ENCODE measurements around the gene TNNI2. TPM values are rescaled to one million over a fixed set of nuclear protein-coding genes. Genes with fewer than 3 reads are reported as not detected.

TNNI2 gene
- total and polyA plus RNA-seq, 7 experiments from 2014 or later, result 0.46 to 8.8 (median 0.61) TPM; not detected in 4

GRCh38 chr11:1824221-1825038 is 14.4 kb upstream of the TNNI2 start:
- Mint-ChIP-seq H3K27ac (no peak overlapping the region), H3K4me1 (peaks cover 0 to 1% (median 0%) of the 10 kb centered on the region in 7 donors), H3K9me3 (peaks cover 0 to 7% (median 2%) of the 10 kb centered on the region in 11 donors), H3K36me3 (peaks cover 0 to 3% (median 0%) of the 10 kb centered on the region in 5 donors), H3K4me3 (no peak overlapping the region), H3K27me3 (peaks cover 0 to 11% (median 0%) of the 10 kb centered on the region in 5 donors)
- DNase-seq, result no peak
- Histone ChIP-seq H3K36me3 (ENCODE audit: control insufficient read depth in 2 of 3, insufficient read depth in 3 of 3, low read length in 3 of 3) (no peaks in the 10 kb centered on the region), H3K27ac (ENCODE audit: low read depth, low read length) (no peak overlapping the region), H3K4me3 (ENCODE audit: low read length) (no peak overlapping the region), H3K4me1 (ENCODE audit: control insufficient read depth in 2 of 2, insufficient read depth in 2 of 2, low read length in 2 of 2) (no peaks in the 10 kb centered on the region), H3K9me3 (ENCODE audit: control insufficient read depth in 2 of 3, low read length in 3 of 3) (no peaks in the 10 kb centered on the region), H3K27me3 (ENCODE audit: control insufficient read depth in 2 of 2, insufficient read depth in 2 of 2, low read length in 2 of 2) (no peaks in the 10 kb centered on the region)
- CTCF ChIA-PET, result no interaction called here
- POLR2A ChIA-PET, result no interaction called here
- no peak for ATAC-seq
- intact Hi-C loops (cut with micrococcal nuclease), result no loop called here

DNA sequence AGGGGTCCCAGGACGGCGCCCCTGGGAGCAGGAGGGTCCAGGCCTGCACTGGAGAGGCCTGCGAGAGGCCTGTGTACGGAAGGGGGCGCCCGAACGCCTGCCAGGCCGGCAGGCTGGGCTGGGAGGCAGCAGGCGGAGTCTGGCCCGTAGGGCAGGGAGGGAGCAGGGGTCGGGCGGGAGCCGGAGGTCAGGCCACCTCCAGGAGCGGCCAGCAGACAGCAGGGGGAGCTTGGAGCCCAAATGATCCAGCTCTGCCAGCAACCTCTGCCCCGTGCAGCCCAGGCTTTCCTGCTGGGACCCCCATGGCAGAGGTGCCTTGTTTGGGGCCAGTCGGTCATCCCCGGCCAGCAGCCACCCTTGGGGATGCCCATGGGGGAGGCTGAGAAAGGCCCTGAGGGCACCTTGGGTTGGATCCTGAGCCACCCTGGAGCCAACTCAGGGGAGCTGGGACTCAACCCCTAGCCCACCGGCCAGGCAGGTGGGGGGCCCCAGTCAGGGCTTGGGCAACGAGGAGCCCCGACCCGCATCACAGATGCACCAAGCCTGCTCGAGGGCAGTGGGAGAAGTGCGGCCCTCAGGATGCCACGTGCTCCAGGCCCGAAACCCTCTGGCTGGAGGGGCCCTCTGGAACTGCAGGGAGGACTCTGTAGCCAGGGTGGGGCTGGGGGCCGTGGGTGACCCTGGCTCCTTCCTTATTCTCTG is 13.6 kb upstream of the TNNI2 start:
- ChIA-PET POLR2A (no interaction called here), CTCF (no interaction called here)
- H3K4me1 ChIP-seq (ENCODE audit: control insufficient read depth in 2 of 2, insufficient read depth in 2 of 2, low read length in 2 of 2), result no peaks in the 10 kb centered on the region
- peaks cover 0 to 11% (median 0%) of the 10 kb centered on the region in 5 donors for H3K27me3 Mint-ChIP-seq
- H3K27ac Mint-ChIP-seq, result no peak overlapping the region
- H3K36me3 Mint-ChIP-seq, result no peaks in the 10 kb centered on the region
- DNase-seq (no peak), ATAC-seq (peak; percentile 68)
- H3K36me3 ChIP-seq (ENCODE audit: control insufficient read depth in 2 of 3, insufficient read depth in 3 of 3, low read length in 3 of 3), result no peaks in the 10 kb centered on the region
- H3K27ac ChIP-seq (ENCODE audit: low read depth, low read length), result no peak overlapping the region
- no peaks in the 10 kb centered on the region for H3K27me3 ChIP-seq (ENCODE audit: control insufficient read depth in 2 of 2, insufficient read depth in 2 of 2, low read length in 2 of 2)
- intact Hi-C loops (cut with micrococcal nuclease), result no loop called here
- H3K9me3 ChIP-seq (ENCODE audit: control insufficient read depth in 2 of 3, low read length in 3 of 3), result no peaks in the 10 kb centered on the region
- H3K9me3 Mint-ChIP-seq, result peaks cover 0 to 7% (median 0%) of the 10 kb centered on the region in 11 donors
- no peak overlapping the region for H3K4me3 Mint-ChIP-seq
- H3K4me3 ChIP-seq (ENCODE audit: low read length), result no peak overlapping the region
- peaks cover 0 to 1% (median 0%) of the 10 kb centered on the region in 7 donors for H3K4me1 Mint-ChIP-seq

DNA sequence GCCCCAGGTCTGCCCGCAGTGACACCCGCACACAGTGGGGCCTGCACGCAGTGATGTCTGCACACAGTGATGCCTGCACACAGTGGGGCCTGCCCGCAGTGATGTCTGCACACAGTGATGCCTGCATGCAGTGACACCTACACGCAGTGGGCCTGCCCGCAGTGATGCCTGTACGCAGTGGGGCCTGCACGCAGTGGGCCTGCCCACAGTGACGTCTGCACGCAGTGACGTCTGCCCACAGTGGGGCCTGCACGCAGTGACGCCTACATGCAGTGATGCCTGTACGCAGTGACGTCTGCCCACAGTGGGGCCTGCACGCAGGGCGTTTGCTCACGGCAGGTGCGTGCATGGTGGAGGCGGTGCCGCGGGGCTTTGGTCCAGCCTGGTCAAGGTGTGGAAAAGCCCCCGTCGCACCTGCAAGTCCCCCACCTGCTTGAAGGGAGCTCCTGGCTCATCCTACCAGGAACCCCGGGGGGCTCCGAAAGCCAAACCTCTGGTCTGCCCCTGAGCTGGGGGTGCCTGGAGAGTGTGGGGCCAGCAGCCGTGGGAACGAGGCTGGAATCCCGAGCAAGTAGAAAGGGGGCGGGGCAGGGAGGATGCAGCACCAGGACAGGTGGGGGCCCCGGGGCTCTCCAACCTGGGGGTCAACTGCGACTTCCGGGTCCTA is 12.9 kb upstream of the TNNI2 start:
- H3K4me3 ChIP-seq (ENCODE audit: low read length), result no peak overlapping the region
- peaks cover 0 to 1% (median 0%) of the 10 kb centered on the region in 7 donors for H3K4me1 Mint-ChIP-seq
- no peak overlapping the region for H3K27ac Mint-ChIP-seq
- CTCF ChIA-PET, result interaction anchor here (3.4 kb wide), 1 partner anchor 132 kb away, joined by 17 read pairs; no protein-coding TSS in a partner anchor
- H3K27ac ChIP-seq (ENCODE audit: low read depth, low read length), result no peak overlapping the region
- intact Hi-C loops (cut with micrococcal nuclease), result no loop called here
- no peaks in the 10 kb centered on the region for H3K4me1 ChIP-seq (ENCODE audit: control insufficient read depth in 2 of 2, insufficient read depth in 2 of 2, low read length in 2 of 2)
- H3K27me3 ChIP-seq (ENCODE audit: control insufficient read depth in 2 of 2, insufficient read depth in 2 of 2, low read length in 2 of 2), result no peaks in the 10 kb centered on the region
- no peak for ATAC-seq
- no peaks in the 10 kb centered on the region for H3K9me3 ChIP-seq (ENCODE audit: control insufficient read depth in 2 of 3, low read length in 3 of 3)
- peaks cover 0 to 7% (median 0%) of the 10 kb centered on the region in 11 donors for H3K9me3 Mint-ChIP-seq
- no peak overlapping the region for H3K4me3 Mint-ChIP-seq
- H3K36me3 ChIP-seq (ENCODE audit: control insufficient read depth in 2 of 3, insufficient read depth in 3 of 3, low read length in 3 of 3), result no peaks in the 10 kb centered on the region
- H3K36me3 Mint-ChIP-seq, result no peaks in the 10 kb centered on the region
- H3K27me3 Mint-ChIP-seq, result peaks cover 0 to 11% (median 0%) of the 10 kb centered on the region in 5 donors
- no peak for DNase-seq
- POLR2A ChIA-PET, result no interaction called here

GRCh38 chr11:1826552-1827094 is 12.2 kb upstream of the TNNI2 start:
- no peaks in the 10 kb centered on the region for H3K36me3 ChIP-seq (ENCODE audit: control insufficient read depth in 2 of 3, insufficient read depth in 3 of 3, low read length in 3 of 3)
- peaks cover 0 to under 1% (median 0%) of the 10 kb centered on the region in 11 donors for H3K9me3 Mint-ChIP-seq
- no peaks in the 10 kb centered on the region for H3K9me3 ChIP-seq (ENCODE audit: control insufficient read depth in 2 of 3, low read length in 3 of 3)
- H3K4me3 Mint-ChIP-seq, result no peak overlapping the region
- ATAC-seq (no peak), DNase-seq (no peak)
- no peaks in the 10 kb centered on the region for H3K36me3 Mint-ChIP-seq
- H3K27me3 ChIP-seq (ENCODE audit: control insufficient read depth in 2 of 2, insufficient read depth in 2 of 2, low read length in 2 of 2), result no peaks in the 10 kb centered on the region
- intact Hi-C loops (cut with micrococcal nuclease), result no loop called here
- peaks cover 0 to 11% (median 0%) of the 10 kb centered on the region in 5 donors for H3K27me3 Mint-ChIP-seq
- no peak overlapping the region for H3K4me3 ChIP-seq (ENCODE audit: low read length)
- no peaks in the 10 kb centered on the region for H3K4me1 ChIP-seq (ENCODE audit: control insufficient read depth in 2 of 2, insufficient read depth in 2 of 2, low read length in 2 of 2)
- no peak overlapping the region for H3K27ac ChIP-seq (ENCODE audit: low read depth, low read length)
- ChIA-PET CTCF (interaction anchor here (1.0 to 3.4 kb wide), 2 partner anchors 10 to 133 kb away, joined by 3 to 17 read pairs; no protein-coding TSS in a partner anchor), POLR2A (interaction anchor here (0.5 kb wide), 1 partner anchor 130 kb away, joined by 4 read pairs; the partner anchor contains the start of gene KRTAP5-6)
- no peak overlapping the region for H3K27ac Mint-ChIP-seq
- H3K4me1 Mint-ChIP-seq, result peaks cover 0 to 1% (median 0%) of the 10 kb centered on the region in 7 donors

DNA sequence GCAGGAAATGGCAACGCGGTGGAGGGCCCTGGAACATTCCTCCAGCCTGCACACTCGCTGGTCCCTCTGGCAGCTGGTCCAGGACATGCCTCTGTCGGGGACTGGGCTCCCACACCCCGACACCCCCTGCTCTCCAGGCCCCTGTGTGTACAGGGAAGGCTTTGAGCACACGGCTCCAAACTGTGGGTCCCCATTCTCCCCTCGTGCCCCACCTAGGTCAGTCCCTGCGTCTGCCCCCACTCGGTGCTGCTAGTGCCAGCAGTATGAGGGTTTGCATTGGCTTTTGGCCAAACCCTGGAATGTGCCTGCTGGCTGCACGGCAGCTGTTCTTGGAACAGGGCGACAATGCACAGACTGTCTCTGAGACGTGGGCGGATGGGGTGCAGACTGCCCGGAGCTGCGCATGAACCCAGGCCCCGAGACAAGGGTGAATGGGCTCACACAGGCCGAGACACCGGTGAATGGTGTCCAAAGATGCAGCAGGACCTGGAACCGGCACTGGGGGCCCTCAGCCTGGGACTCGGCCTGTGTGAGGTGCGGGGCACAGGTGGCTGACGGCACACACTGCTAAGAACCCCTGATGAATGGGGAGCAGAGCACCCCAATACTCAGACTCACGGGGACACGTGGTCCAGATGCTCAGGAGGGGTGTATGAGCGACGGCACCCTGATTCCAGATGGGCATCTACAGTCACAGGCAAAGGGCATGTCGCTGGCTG is 11.5 kb upstream of the TNNI2 start:
- H3K27ac ChIP-seq (ENCODE audit: low read depth, low read length), result no peak overlapping the region
- H3K36me3 Mint-ChIP-seq, result no peaks in the 10 kb centered on the region
- no peak overlapping the region for H3K4me3 ChIP-seq (ENCODE audit: low read length)
- no peaks in the 10 kb centered on the region for H3K9me3 Mint-ChIP-seq
- intact Hi-C loops (cut with micrococcal nuclease), result no loop called here
- H3K9me3 ChIP-seq (ENCODE audit: control insufficient read depth in 2 of 3, low read length in 3 of 3), result no peaks in the 10 kb centered on the region
- peaks cover 0 to 1% (median 0%) of the 10 kb centered on the region in 7 donors for H3K4me1 Mint-ChIP-seq
- ATAC-seq (no peak), DNase-seq (no peak)
- peaks cover 0 to 11% (median 3%) of the 10 kb centered on the region in 5 donors for H3K27me3 Mint-ChIP-seq
- no peaks in the 10 kb centered on the region for H3K4me1 ChIP-seq (ENCODE audit: control insufficient read depth in 2 of 2, insufficient read depth in 2 of 2, low read length in 2 of 2)
- CTCF ChIA-PET, result interaction anchor here (1.0 to 3.4 kb wide), 2 partner anchors 9 to 134 kb away, joined by 3 to 17 read pairs; no protein-coding TSS in a partner anchor
- no peaks in the 10 kb centered on the region for H3K36me3 ChIP-seq (ENCODE audit: control insufficient read depth in 2 of 3, insufficient read depth in 3 of 3, low read length in 3 of 3)
- H3K27ac Mint-ChIP-seq, result no peak overlapping the region
- POLR2A ChIA-PET, result interaction anchor here (0.5 to 0.6 kb wide), 2 partner anchors 22 to 130 kb away, joined by 4 read pairs; partner anchors contain the start of gene KRTAP5-6
- H3K4me3 Mint-ChIP-seq, result no peak overlapping the region
- H3K27me3 ChIP-seq (ENCODE audit: control insufficient read depth in 2 of 2, insufficient read depth in 2 of 2, low read length in 2 of 2), result no peaks in the 10 kb centered on the region

DNA sequence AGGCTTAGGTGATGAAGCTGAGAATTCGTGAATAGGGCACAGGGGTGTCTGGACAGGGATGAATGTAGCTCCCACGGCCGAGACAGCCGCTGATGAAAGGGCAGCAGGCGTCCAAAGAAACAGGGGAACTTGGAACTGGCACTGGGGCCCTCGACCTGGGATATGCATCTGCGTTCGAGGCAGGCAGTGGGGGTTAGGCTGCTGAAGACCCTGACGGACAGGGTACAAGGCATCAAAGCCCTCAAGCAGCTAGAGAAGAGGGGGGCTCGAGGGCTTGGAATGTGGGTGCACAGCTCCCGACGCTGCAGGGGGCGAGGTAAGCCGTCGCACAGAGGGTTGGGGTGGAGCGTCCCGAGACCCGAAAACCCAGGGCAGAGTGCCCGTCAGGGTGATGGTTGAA is 10.8 kb upstream of the TNNI2 start:
- Histone ChIP-seq H3K9me3 (ENCODE audit: control insufficient read depth in 2 of 3, low read length in 3 of 3) (no peaks in the 10 kb centered on the region), H3K27me3 (ENCODE audit: control insufficient read depth in 2 of 2, insufficient read depth in 2 of 2, low read length in 2 of 2) (no peaks in the 10 kb centered on the region), H3K27ac (ENCODE audit: low read depth, low read length) (no peak overlapping the region), H3K4me3 (ENCODE audit: low read length) (no peak overlapping the region), H3K36me3 (ENCODE audit: control insufficient read depth in 2 of 3, insufficient read depth in 3 of 3, low read length in 3 of 3) (no peaks in the 10 kb centered on the region), H3K4me1 (ENCODE audit: control insufficient read depth in 2 of 2, insufficient read depth in 2 of 2, low read length in 2 of 2) (no peaks in the 10 kb centered on the region)
- DNase-seq (no peak), ATAC-seq (no peak)
- peaks cover 0 to 1% (median 0%) of the 10 kb centered on the region in 7 donors for H3K4me1 Mint-ChIP-seq
- H3K9me3 Mint-ChIP-seq, result no peaks in the 10 kb centered on the region
- no peak overlapping the region for H3K4me3 Mint-ChIP-seq
- CTCF ChIA-PET, result interaction anchor here (1.0 to 3.4 kb wide), 3 partner anchors 8 to 136 kb away, joined by 3 to 17 read pairs (median 3); no protein-coding TSS in a partner anchor
- intact Hi-C loops (cut with micrococcal nuclease), result no loop called here
- POLR2A ChIA-PET, result no interaction called here
- no peaks in the 10 kb centered on the region for H3K36me3 Mint-ChIP-seq
- no peak overlapping the region for H3K27ac Mint-ChIP-seq
- H3K27me3 Mint-ChIP-seq, result peaks cover 0 to 11% (median 3%) of the 10 kb centered on the region in 5 donors

All from naive thymus-derived CD4-positive, alpha-beta T cell (primary cell).